ENCODE data around the gene MOCOS.

DNA sequence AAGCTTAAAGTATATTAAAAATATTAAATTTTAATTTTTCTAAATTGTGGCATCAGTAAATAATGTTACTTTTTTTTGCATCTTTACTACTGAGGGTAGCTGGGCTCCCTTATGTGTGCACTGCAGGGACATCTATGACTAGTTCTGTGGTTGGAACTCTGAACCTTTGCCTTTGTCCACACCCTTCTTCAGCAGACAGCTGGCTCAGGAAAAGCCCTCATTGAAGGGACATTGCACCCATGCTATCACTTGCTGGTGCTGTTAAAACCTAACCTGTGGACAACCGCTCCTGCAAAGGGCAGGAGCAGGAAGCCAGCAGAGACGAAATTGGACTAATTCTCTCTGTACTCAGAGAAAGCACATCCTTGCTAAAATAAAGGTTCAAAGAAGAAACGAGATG lies 30.1 kb downstream of the MOCOS start:
- TF ChIP-seq POLR2A (IDR thresholded peaks at IDR 0.05; ENCODE audit: insufficient read depth in 1 of 2, low read depth in 2 of 2, low read length in 2 of 2) (no peak), CCDC6 (CRISPR knock-in tag; IDR thresholded peaks at IDR 0.05) (no peak), ASH2L (IDR thresholded peaks at IDR 0.05; ENCODE audit: insufficient read length, low read depth, low read length) (no peak), EZH2 (conservative IDR thresholded peaks at IDR 0.05; ENCODE audit: low read depth, low read length) (no peak), CHD2 (IDR thresholded peaks at IDR 0.05; ENCODE audit: low read depth, low read length) (no peak), ZNF572 (CRISPR knock-in tag; IDR thresholded peaks at IDR 0.05) (no peak), TCF12 (IDR thresholded peaks at IDR 0.05) (no peak), TCF12 (CRISPR knock-in tag; IDR thresholded peaks at IDR 0.05) (no peak), HMG20A (CRISPR knock-in tag; IDR thresholded peaks at IDR 0.05; ENCODE audit: borderline replicate concordance) (no peak), JARID2 (CRISPR knock-in tag; IDR thresholded peaks at IDR 0.05; ENCODE audit: insufficient replicate concordance) (no peak), ZSCAN30 (CRISPR knock-in tag; IDR thresholded peaks at IDR 0.05) (no peak), CHCHD3 (CRISPR knock-in tag; IDR thresholded peaks at IDR 0.05) (no peak)
- TF ChIP-seq, protein P1, sequence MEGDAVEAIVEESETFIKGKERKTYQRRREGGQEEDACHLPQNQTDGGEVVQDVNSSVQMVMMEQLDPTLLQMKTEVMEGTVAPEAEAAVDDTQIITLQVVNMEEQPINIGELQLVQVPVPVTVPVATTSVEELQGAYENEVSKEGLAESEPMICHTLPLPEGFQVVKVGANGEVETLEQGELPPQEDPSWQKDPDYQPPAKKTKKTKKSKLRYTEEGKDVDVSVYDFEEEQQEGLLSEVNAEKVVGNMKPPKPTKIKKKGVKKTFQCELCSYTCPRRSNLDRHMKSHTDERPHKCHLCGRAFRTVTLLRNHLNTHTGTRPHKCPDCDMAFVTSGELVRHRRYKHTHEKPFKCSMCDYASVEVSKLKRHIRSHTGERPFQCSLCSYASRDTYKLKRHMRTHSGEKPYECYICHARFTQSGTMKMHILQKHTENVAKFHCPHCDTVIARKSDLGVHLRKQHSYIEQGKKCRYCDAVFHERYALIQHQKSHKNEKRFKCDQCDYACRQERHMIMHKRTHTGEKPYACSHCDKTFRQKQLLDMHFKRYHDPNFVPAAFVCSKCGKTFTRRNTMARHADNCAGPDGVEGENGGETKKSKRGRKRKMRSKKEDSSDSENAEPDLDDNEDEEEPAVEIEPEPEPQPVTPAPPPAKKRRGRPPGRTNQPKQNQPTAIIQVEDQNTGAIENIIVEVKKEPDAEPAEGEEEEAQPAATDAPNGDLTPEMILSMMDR (CRISPR knock-in tag; IDR thresholded peaks at IDR 0.05): no peak
